GM18520 (cell line): Measurements from ENCODE around the gene MLN.

ENCODE experiments used
- ATAC-seq: cut with Tn5 transposase; IDR thresholded peaks from one replicate; pipeline ENCODE4 v1.9.1; 2021; ENCODE audit not compliant: unreplicated experiment

MLN gene

GRCh38 chr6:33803571-33804053 lies at the start of gene MLN:
Gene MLN, minus strand, starts transcription at chr6:33804003. Its CDS starts 2,840 bp downstream, at chr6:33801163.
- no peak for ATAC-seq

- no peak for ATAC-seq
Observed at GRCh38 chr6:33853026-33853425, 49.2 kb upstream of the MLN start.

- ATAC-seq, result no peak
Observed at GRCh38 chr6:33851959-33852358, 48.2 kb upstream of the MLN start.

GRCh38 chr6:33850869-33851541 lies 47.2 kb upstream of the MLN start:
- ATAC-seq, result no peak

- ATAC-seq, result no peak
Observed at GRCh38 chr6:33850296-33850695, 46.5 kb upstream of the MLN start.

GRCh38 chr6:33849500-33850075 lies 45.8 kb upstream of the MLN start:
- ATAC-seq, result no peak

GRCh38 chr6:33848484-33848883 lies 44.7 kb upstream of the MLN start:
- ATAC-seq, result no peak

GRCh38 chr6:33847867-33848266 lies 44.1 kb upstream of the MLN start:
- no peak for ATAC-seq

- ATAC-seq, result no peak
Observed at GRCh38 chr6:33847078-33847477, 43.3 kb upstream of the MLN start.

GRCh38 chr6:33846226-33846625 lies 42.4 kb upstream of the MLN start:
- no peak for ATAC-seq

- ATAC-seq, result no peak
Observed at GRCh38 chr6:33845031-33845745, 41.4 kb upstream of the MLN start.

- no peak for ATAC-seq
Observed at GRCh38 chr6:33843131-33844121, 39.6 kb upstream of the MLN start.

GRCh38 chr6:33841868-33842267 lies 38.1 kb upstream of the MLN start:
- no peak for ATAC-seq

- no peak for ATAC-seq
Observed at GRCh38 chr6:33841070-33841469, 37.3 kb upstream of the MLN start.

GRCh38 chr6:33840048-33840926 lies 36.5 kb upstream of the MLN start:
- ATAC-seq, result no peak

- no peak for ATAC-seq
Observed at GRCh38 chr6:33839399-33840047, 35.7 kb upstream of the MLN start.

GRCh38 chr6:33838983-33839382 lies 35.2 kb upstream of the MLN start:
- ATAC-seq, result no peak

GRCh38 chr6:33837971-33838665 lies 34.3 kb upstream of the MLN start:
- no peak for ATAC-seq
